ENCODE measurements around the gene ITIH1. TPM values are rescaled to one million over a fixed set of nuclear protein-coding genes. Genes with fewer than 3 reads are reported as not detected.

Gene ITIH1
- total RNA-seq, 1 donor from 2014 or later = not detected

DNA sequence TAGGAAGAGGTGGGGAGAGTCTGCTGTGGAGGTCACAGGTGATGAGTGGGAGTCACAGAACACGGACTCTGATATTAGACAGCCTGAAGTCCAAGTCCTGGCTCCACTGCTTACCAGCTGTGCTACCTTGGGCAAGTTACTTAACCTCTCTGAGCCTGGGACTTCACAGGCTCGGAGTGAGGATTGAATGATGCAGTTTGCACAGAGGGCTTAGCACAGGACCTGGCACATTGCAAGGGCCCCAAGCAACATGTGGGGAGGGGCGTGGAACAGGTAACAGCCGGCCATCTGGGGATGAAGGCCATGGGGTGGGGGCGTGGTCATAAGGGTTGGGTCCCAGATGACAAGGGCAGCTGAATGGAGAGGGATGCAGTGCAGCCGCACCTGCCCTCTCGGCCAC is 12.9 kb downstream of the ITIH1 start:
- DNase-seq (ENCODE audit: low read depth in 2 of 2) = no peak

DNA sequence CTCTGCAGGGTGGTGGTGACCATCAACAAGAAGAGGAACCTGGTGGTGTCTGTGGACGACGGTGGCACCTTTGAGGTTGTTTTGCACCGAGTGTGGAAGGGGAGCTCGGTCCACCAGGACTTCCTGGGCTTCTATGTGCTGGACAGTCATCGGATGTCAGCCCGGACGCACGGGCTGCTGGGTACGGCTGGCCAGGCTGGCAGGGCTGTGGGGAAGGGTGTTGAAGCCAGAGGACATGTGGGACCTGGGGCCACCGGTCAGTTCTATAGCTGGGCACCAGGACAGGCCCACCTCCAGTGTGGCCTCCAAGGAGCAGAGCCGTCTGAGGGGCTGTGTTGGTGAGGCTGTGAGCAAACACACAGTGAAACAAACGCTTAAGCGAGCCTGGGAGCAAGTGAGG is 13.3 kb downstream of the ITIH1 start:
- DNase-seq (ENCODE audit: low read depth in 2 of 2) = no peak

DNA sequence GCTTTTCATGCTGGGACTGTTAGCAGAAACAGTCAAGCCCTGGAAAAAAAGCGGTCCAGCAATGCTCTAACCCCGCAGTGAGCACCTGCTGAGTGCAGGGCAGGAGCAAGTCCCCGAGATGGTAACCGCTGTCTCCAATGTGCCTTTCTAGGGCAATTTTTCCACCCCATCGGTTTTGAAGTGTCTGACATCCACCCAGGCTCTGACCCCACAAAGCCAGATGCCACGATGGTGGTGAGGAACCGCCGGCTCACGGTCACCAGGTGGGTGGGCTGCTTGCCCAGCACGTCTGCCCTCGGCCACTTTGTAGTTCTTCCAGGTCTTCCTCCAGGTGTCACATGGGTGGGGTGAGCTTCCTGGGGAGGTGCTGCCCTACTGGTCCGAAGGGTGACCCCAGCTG is 14.0 kb downstream of the ITIH1 start:
- DNase-seq (ENCODE audit: low read depth in 2 of 2) = no peak

DNA sequence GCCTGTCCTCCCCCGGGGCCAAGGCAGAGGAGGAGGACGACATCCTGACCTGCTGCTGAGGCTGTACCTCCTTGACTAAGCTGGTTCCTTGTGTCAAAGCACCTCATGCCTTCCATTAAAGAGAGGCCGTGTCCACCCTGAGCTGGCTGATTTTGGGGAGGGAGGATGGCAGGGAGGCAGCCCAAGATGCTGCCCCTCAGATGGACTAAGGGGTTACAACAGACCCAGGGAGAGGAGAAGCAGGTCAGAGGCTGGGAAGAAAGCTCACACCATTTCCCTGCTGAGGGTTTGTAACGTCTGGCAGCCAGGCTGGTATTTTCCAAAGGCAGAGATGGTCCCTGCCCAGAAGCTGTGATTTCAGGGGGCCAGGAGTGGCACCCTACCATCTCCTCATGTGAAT is 14.5 kb downstream of the ITIH1 start:
- no peak for DNase-seq (ENCODE audit: low read depth in 2 of 2)

DNA sequence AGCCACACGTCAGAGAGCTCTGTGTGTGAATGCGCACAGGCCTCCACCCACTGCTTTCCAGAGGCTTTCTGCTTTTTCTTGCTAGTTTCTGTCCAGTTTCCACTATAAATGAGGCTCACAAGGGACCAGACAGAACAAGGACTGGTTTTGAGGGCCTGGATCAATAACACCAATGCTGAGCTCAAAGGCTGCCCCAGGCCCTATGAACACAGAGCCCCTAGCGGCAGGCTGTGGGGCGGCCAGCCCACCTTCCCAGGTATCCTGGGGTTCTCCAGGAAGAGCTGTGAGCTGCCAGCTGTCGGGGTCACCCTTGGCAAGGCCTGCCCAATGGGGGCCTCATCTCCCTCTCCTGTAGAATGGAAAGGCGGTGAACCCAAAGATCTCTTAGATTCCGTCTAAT is 15.0 kb downstream of the ITIH1 start:
- no peak for DNase-seq (ENCODE audit: low read depth in 2 of 2)

DNA sequence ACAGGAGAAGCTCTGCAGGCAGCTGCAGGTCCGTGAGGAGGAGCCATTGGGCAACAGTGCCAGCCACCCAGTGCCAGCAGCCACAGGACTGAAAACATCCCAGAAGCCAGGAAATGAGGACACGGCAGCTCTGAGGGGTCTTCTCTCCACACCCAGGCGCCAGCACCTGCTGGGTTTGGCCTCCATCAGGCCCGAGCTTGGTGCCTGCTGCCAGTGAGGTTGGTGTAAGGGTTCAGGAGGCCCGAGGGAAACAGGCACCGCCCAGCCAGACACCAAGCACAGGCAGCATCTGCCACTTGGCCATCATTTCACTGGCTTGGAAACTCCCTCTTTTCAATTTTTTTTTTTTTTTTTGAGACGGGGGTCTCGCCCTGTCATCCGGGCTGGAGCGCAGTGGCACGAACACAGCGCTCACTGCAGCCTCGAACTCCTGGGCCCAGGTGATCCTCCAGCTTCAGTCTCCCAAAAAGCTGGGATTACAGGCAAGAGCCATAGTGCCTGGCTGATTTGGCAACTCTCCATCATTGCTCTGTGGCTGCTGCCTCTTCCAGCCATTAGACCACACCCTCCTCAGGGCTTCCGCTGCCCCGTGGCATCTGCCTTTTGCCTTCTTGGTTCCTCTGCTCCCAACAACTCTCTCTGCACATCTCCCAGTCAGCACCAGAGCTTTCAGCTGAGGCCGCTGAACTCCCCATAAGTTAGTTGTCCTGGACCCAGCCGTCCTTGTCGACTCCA is 15.7 kb downstream of the ITIH1 start:
- DNase-seq (ENCODE audit: low read depth in 2 of 2) = no peak

DNA sequence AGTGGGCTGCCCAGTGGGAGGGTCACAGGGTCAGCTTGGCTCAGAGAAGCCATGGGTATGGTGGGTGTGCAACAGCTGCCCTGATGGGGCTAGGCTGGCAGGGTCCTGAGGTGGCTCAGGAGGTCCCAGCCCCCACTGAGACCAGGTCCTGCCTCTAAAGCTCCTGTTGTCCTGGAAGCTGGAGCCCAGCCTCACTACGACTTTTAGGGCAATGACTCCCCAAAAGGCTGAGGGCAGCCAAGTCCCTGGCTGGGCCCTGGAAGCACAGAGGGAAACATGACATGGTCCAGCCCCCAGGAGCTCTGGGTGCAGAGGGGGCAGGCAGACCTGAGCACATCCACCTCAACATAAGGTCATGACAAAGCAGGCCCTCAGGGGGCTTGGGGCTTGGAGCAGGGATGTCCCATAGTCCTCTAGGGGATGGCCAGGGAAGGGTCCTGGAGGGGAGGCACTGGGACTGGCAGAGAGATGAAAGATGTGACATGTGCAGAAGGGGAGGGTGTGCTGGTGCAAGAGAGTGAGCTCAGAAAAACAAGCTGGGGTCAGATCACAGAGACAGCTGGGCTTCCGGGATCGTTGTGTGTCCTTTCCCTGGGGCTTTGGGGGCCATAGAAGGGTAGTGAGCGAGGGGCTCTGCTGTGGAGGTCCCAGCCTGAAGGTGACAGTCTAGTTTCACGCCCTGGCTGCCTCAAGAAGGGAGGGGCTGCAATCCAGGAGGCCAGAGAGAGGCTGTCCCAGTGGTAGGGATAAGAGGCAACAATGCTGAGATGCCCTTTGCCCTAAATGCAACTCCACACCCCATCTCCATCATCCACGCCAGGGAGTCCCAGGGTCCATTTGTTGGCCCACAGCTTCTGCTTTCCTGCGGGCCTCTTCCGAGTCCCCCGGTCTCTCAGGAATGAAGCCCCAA is 16.6 kb downstream of the ITIH1 start:
- DNase-seq (ENCODE audit: low read depth in 2 of 2) = peak in 1 of 2 donors; percentile 10

DNA sequence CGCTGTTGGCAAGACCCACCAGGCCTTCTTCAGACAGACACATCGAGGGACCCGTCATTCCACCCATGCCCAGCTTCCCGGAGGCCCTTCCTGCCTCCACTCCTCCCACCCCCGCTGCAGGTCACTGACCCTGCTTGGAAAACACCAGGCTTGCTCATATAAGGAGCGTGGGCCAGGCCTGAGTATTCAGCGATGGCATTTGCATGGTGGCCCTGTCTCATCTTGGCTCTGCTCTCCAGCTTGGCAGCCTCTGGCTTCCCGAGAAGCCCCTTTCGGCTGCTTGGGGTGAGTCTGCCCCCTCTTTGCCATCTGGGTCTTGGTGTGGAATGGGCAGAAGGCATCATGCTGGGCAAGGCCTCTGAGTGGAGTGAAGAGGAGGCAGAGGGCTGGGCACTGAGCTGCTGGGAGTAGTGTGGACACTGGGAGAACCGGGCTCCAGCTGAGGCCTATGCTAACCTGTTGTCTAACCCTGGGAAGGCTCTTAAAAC is 17.3 kb downstream of the ITIH1 start, which contains the start of gene ITIH3:
TSS of gene ITIH3 (plus strand) at position 185 of the 488 bp plus-strand sequence. CDS start at position 193, 8 bp downstream.
- DNase-seq (ENCODE audit: low read depth in 2 of 2) = no peak

DNA sequence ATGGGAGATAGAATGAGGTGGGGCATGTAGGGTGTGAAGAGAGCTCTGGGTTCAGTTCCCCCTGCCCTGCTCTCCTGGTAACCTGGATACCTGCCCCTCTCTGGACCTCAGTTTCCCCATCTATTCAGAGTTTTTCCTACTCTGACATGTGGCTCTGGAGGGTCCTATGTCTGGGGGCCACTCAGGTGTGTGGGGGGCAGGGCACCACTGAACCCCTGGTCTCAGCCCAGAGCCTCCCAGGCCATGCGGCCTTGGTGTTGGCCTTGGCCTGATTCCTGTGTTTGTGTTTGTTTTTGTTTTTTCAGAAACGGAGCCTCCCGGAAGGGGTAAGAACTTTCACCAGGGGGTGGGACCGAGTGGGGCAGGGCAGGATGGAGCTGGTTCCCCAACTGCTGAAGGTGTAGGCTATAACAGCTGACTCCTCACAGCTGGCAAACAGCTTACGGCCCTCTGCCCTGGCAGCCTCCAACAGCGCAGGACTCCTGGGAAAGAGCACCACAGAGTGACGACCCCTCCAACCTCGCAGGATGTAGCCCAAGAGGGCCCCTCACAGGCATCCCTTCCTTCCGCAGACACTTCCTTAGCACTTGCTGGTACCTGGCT is 18.0 kb downstream of the ITIH1 start:
- no peak for DNase-seq (ENCODE audit: low read depth in 2 of 2)

DNA sequence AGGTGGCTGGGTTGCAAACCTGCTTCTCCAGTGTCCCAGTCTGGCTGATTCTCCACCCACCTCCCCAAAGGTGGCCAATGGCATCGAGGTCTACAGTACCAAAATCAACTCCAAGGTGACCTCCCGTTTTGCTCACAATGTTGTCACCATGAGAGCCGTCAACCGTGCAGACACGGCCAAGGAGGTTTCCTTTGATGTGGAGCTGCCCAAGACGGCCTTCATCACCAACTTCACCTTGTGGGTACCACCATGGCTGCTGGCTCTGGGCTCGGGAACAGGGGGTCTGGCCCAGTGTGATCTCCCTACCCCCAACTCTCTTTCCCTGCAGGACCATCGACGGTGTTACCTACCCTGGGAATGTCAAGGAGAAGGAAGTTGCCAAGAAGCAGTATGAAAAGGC is 19.0 kb downstream of the ITIH1 start:
- no peak for DNase-seq (ENCODE audit: low read depth in 2 of 2)

DNA sequence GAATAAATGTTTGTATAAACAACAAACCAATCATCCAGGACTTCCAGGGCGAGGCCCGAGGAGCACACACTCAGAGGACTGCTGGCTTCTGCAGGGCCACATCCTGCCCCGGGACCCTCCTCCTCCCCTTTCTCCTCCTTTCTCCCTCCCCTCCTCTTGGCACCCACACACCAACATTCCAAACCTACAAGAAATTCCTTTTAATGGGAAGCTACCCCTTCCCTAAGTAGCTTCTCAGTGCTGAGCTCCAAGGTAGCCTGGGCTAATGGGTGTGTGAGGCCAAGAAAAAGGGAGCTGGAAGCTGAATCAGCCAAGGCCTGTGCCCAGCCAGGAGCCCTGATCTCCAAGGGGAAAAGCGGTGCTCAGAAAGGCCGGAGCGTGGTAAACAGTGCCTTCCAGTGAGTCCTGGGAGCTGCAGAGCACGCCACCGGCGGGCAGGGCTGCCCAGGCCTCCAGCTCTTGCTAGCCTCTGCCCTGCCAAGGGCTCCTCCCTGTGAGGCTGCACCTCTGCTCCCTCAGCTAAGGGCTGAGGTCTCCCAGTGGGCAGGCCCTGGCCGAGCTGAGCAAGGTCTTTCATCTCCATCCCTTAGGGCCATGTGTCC is 21.1 kb downstream of the ITIH1 start:
- DNase-seq (ENCODE audit: low read depth in 2 of 2) = no peak

DNA sequence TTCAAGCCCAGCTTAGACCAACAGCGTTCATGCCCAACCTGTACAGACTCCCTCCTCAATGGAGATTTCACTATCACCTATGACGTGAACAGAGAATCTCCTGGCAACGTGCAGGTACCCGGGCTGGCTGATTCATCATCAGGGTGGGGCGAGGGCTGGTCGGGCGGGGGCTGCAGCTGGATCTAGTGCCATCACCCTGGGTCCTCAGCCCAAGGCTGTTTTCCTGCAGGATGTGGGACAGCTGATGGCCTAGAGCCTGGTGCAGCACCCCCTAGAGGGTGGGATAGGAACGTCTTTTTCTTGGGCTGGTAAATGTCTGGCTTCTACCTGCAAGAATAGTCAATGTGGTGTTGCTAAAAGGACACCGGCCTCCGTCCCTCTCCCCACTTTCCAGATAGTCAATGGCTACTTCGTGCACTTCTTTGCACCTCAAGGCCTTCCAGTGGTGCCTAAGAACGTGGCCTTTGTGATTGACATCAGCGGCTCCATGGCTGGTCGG is 21.6 kb downstream of the ITIH1 start:
- peak; percentile 28 to 41 for DNase-seq (ENCODE audit: low read depth in 2 of 2)

DNA sequence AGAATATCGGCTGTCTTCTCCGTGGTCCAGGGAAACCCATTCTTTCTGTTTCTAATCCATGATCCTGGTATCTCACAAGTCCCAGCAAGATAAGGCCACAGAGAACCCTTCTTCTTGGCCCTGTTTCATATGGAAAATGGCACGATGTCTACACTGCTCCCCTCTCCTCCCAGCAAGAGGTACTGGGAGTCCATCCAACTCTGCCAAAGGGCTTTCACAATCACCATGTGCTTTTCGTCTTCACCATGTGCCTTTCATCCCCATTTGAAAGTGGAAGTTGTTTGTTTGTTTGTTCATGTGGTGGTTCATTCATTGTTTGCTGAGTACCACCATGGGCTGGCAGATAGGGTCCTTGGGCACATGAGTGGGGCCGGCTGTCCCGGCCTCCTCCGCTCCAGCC is 22.7 kb downstream of the ITIH1 start:
- no peak for DNase-seq (ENCODE audit: low read depth in 2 of 2)

DNA sequence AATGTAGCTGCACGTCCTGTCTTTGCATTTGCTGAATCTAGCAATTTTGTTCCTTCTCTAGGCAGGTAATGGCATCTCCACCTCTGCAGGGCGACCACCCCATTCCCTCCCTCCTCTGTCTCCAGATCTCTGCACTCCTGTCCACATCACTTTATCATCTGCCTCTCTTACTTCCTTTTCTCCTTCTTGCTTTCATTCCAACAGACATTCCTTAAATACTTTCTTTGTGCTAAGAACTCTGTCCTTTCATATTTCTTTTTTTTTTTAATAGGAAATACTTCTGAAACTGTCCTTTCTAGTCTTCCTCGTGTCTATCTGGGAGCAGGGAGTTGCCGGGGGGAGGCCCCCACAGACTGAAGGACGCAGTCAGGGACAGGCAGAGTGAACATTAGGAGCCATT is 24.4 kb downstream of the ITIH1 start:
- no peak for DNase-seq (ENCODE audit: low read depth in 2 of 2)

DNA sequence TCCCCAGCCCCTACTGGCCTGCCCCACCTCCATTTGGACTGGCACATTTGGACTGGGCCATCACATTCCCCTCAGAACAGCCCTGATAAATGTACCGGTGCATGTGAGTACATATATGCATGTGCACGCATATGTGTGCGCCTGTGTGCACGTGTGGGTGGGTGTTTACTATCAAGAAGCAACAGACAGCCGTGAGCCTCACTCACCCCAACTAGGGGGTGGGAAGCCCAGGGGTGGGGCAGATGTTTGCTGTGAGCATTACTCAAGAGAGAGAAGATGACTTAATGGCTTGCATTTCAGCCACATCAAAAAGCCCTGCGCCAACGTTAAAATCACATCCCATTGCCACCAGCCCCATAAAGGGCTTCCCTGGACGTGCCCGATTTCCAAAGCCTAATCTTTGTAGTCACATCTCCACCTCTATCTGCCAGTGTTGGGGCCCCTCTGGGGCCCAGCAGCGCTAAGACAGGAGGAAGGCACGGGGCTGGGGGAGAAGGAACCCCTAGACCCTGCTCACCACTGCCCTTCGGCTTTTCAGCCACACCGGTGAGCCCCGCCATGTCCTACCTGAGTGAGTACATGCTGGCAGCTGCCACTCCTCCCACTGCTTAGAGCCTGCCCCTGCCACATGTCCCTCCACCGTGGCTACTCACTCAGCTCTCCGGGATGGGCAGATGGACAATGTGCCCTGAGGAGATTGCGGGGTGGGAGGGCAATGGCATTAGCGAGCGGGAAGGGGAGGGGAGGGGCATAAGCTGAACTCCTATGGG is 28.1 kb downstream of the ITIH1 start:
- DNase-seq (ENCODE audit: low read depth in 2 of 2) = no peak

DNA sequence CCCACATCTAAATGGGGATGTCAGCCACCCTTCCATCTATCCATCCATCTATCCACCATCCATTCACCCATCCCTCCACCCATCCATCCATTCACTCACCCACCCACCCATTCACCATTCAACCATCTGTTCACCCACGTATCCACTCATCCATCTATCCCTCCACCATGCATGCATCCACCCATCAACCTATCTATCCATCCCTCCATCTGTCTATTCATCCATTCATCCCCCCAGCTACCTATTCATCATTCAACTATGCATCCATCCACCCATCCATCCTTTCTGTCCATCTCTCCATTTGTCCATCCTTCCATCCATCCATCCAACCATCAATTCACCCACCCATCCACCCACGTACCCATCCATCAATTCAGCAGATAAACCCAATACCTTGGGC is 31.8 kb downstream of the ITIH1 start:
- no peak for DNase-seq (ENCODE audit: low read depth in 2 of 2)

DNA sequence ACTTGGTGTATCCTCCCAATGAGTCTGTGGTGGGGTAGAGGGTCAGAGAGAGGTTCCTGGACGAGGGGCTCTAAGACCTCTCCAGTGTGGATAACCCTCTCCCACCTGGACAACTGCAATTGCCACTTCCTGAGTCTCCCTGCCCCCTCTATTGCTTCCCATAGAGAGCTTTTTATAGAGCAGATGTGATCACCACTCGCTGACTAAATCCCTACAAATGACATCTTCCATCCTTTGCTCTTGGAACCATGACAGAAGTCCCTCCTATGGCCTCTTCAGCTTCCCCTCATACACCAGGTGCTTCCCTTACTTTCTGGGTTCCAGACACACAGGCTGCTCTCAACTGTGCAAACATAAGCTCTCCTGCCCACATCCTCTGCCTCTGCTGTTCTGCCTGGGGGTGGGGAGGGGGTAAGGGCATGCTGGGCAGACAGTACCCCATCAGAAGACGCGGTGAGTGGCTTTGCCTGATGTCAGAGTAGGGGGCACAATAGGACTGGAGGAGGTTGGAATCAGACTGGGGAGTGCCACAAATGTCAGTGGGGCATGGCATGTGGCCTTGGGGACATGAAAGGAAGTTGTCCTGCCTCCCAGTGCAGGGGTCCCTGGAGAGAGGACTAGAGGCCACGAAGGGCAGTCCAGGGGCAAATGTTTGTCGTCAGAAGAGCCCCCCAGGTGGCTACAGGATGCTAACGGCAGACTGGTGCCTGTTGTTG is 32.4 kb downstream of the ITIH1 start:
- peak in 1 of 2 donors; percentile 6 for DNase-seq (ENCODE audit: low read depth in 2 of 2)

DNA sequence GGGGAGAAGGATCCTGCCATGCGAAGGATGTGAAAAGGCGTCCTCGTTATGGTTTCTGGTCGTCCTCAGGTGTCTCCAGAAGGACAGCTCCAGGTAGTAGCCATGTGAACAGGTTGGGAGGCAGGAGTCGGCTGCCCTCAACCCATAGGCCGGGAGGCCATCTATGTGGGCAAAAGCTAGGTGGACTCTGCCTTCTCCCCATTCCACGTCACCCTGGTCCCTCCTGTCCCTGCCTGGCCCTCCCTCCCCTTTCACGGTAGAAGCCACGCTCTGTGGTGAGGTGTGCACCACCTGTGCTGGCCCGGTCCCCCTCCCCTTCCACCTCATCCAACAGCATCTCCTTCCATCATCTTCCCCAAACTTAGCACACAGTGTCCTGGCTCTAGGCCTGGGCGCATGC is 33.5 kb downstream of the ITIH1 start:
- DNase-seq (ENCODE audit: low read depth in 2 of 2) = no peak

DNA sequence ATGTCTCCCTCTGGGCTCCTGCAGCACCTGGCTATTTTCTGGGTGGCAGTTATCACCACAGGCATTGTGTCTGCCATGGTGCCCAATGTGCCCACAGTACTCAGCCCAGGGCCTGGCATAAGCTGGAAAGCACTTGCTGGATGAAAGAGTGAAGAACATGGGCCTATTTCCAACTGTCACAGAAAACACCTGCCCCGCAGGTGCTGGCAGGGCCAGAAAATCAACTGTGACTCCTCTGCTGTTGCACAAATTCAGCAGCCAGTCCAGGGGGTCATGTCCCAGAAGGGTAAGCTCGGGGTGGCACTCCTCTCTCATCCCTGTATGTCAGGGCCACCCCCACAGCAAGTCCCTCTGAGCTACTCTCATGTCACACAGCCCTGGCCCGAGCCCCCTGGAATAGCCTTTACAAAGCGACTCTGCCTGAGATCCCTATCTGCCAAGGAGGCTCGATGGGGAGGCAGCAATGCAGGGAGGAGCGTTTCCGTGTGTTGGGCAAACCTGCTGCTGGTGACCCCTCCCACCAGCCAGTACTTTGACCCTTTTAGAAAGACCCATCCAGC is 34.1 kb downstream of the ITIH1 start:
- no peak for DNase-seq (ENCODE audit: low read depth in 2 of 2)

DNA sequence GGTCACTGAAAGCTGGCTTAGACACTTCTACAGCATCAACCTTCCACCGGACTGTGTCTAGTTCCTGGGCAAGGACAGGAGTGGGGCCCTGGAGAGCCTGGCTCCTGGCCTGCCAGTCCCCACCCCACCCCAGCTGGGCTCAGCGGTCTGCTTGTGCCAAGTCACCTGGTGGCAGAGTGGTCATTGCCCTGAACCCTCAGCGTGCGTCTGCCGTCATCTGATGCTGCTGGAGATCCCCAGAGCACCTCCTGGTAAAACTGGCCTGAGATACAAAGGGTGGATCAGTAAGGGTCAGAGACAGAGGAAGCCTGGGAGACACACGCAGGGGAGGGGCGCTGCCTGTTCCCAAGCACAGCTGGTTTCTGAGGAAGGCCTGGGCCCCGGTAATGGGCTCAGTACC is 36.4 kb downstream of the ITIH1 start:
- no peak for DNase-seq (ENCODE audit: low read depth in 2 of 2)
